ENCODE measurements around the gene DOCK3. TPM values are rescaled to one million over a fixed set of nuclear protein-coding genes. Genes with fewer than 3 reads are reported as not detected.
"Not testable (repeated sequence)": the region's sequence is repeated elsewhere in the genome, so short reads cannot be mapped to it uniquely, and the experiment has no call there.

The DOCK3 gene
- total RNA-seq, 1 donor from 2014 or later = 0.29 TPM

GRCh38 chr3:51353131-51353530 is 678.4 kb downstream of the DOCK3 start:
- no peak for DNase-seq (ENCODE audit: extremely low read depth, low read depth, low spot score)

- no peak for DNase-seq (ENCODE audit: extremely low read depth, low read depth, low spot score)
Measured at GRCh38 chr3:51353691-51354090, 679.0 kb downstream of the DOCK3 start.

GRCh38 chr3:51354172-51354571 is 679.4 kb downstream of the DOCK3 start:
- DNase-seq (ENCODE audit: extremely low read depth, low read depth, low spot score) = no peak

DNA sequence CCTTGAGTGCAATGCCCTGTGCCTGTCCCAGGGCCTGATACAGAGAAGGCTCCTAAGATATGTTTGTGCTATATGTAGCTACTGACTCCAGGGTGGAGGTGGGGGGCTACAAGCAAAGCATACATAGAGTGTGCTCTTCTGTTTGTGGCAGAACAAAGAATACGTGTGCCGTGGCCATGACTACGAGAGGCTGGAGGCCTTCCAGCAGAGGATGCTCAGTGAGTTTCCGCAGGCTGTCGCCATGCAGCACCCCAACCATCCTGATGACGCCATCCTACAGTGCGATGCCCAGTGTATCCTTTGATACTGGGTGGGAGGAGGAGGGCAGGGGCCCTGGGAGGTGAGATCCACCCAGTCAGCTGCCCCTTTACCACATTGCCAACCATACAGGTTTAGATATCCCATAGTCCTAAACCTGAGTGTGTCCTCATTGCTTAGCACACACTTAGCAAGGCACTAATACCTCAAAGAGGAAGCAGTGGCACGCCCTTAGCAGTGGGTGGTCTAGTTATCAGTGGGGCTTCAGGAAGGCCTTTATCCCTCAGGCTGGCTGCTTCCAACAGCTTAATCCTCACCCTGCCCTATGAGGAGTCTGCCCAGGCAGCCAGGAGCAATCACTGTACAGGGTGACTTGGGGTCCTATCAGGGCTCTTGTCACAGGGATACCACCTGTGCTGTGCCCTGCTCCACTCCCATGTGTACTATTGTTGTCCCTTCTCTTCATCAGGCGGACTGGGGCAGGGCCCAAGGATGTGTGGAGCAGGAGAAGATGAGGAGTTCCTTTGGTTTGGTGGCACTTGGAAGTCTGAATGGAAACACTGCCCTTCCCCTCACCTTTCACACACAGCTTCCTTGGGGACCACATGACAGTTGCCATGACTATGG is 680.2 kb downstream of the DOCK3 start:
- no peak for DNase-seq (ENCODE audit: extremely low read depth, low read depth, low spot score)

GRCh38 chr3:51355891-51356578 is 681.3 kb downstream of the DOCK3 start:
- no peak for DNase-seq (ENCODE audit: extremely low read depth, low read depth, low spot score)

DNA sequence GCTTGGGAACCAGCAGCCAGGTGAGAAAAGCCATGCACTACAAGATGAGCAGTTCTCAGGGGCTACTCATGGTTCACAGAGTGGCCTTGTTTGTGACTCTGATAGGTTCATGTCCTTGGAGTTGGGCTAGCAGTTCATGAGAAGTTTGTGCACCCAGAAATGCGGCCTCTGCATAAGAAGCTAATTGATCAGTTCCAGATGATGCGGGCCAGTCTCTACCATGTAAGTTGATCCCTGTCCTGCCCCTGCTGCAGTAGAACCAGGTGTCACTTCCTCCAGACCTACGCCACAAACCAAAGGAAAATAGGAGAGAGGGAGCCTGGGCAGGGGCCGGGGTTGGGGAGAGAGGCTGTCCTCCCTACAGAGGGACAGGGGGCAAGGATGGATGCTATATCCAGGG is 683.1 kb downstream of the DOCK3 start:
- no peak for DNase-seq (ENCODE audit: extremely low read depth, low read depth, low spot score)

DNA sequence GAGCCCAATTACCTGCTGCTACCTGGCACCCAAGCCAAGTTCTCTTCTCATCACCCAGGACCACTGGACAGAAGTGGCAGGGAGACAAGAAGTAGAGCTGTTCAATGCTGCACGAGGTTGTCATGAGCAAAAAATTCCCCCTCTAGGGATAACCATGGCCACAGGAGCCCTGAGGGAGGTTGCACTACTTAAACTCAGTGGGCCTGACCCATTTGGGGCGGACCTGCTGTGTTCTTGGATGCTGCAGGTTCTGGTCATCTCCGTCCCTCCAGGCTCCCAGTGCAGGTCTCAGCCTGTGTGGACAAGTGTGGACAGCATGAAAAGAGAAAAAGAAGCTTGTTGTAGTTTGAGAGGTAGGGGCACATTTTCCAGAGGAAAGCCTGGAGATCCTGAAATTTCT is 684.3 kb downstream of the DOCK3 start:
- DNase-seq (ENCODE audit: extremely low read depth, low read depth, low spot score) = no peak

- no peak for DNase-seq (ENCODE audit: extremely low read depth, low read depth, low spot score)
Measured at GRCh38 chr3:51360806-51361205, 686.1 kb downstream of the DOCK3 start.

DNA sequence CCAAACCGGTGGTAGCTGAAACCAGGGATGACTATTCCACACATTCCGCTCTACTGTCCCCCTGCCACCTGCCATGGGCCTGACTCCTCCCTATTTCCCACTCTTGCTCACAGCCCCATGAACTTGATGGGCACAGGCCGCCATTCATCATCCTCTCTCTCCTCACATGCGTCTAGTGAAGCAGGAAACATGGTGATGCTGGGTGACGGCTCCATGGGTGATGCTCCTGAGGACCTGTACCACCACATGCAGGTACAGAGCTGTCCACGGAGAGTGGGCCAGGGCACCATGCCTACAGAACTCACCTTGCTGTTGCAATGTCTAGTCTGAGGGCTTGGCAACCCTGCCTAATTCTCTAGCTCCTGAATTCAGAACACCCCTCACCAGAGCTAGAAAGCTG is 687.0 kb downstream of the DOCK3 start:
- no peak for DNase-seq (ENCODE audit: extremely low read depth, low read depth, low spot score)

DNA sequence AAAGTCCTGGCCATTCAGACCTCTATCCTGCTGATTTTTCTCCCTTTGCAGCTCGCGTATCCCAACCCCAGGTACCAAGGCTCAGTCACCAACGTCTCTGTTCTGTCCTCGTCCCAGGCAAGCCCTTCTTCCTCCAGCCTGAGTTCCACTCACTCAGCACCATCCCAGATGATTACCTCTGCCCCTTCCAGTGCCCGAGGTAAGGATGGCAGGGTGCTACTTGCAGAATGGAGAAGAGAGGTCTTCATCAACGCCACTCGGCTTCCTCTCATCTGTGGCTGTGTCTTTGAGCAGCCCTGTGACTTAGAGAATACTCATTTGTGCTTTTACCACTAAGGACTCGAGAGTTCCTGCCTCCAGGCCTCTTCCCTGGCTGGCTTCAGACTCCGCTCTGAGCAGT is 687.7 kb downstream of the DOCK3 start:
- no peak for DNase-seq (ENCODE audit: extremely low read depth, low read depth, low spot score)

GRCh38 chr3:51368276-51368675 is 693.5 kb downstream of the DOCK3 start:
- not testable (repeated sequence) for DNase-seq (ENCODE audit: extremely low read depth, low read depth, low spot score)

DNA sequence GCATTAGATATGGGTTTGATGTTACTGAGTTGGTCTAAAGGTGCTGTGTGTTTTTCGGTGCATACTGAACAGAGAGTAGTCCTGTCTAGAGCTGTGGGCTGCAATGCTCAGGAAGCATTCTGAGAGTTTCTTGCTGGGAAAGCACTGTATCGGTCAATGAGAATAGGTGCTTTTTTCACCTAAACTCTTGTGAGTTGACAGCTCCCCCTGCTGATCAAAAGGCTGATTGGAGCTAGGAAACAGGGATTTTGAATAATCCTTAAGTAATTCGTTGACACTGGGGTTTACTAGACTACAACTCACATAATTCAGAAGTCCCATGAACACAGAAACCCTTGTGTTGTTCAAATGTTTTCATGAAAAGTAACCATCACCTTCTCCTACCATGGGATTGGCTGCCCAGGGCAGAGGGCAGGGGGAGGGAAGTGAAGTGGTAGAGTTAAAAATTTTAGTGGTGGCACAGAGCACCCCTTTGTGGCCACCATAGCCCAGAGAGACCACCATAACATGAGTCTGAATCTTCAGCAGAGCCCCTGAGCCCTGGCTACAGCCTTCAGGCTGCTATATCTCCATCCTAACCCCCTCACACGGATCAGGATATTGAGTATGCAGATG is 697.3 kb downstream of the DOCK3 start:
- peak; percentile 73 for DNase-seq (ENCODE audit: extremely low read depth, low read depth, low spot score)

DNA sequence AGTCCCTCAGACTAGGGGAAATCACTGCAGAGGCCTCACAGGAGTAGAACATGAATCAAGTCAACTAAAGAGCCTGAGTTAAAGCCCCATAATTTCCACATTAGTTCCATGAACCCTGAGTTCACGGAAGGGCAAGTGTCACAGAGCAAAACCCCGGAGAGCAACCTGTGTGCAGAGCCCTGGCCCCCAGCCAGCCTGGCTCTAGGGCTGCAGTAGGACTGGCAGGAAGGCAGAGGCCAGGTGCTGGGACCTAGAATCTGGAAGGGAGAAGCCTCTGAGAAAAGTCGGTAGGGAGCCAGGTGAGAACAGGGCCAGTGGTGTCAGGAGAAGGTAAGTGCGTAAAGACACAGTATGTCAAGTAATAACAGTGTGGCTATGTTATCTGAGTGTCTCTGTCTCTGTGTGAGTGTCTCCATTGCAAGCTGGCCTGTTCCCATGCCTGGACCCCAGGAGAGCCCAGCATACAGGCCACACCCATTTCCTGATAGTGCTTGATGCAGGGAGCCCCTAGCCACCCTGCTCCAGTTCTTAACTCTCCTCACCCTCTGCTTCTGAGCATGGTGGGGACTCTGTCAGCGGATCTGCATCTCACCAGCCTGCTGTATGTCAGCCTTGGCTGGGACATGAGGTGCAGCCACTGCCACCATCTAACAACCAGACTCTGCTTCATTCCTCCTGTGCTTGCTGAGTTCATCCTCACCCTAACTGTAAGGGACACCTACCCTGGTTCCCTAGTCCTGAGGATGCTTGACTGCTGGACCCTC is 699.1 kb downstream of the DOCK3 start:
- DNase-seq (ENCODE audit: extremely low read depth, low read depth, low spot score) = no peak

GRCh38 chr3:51374456-51374855 is 699.7 kb downstream of the DOCK3 start:
- DNase-seq (ENCODE audit: extremely low read depth, low read depth, low spot score) = no peak

GRCh38 chr3:51375136-51375535 is 700.4 kb downstream of the DOCK3 start:
- DNase-seq (ENCODE audit: extremely low read depth, low read depth, low spot score) = no peak

DNA sequence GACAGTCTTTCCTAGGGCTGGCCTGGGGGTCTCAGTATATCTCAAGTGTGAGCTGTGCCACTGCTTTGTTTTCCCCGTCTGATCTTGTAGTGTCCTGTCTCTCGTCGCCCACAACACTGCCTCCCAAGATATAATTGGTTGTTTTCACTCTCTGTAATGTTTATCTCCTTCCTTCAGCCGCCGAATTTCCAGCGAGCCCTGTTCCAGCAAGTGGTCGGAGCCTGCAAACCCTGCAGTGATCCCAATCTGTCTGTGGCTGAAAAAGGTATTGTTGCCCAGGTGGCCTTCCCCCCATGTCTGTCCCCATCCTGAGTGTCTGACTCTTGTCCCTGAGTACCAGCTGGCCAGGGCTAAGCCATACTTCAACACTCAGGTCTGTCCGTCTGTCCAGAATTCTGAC is 700.8 kb downstream of the DOCK3 start:
- no peak for DNase-seq (ENCODE audit: extremely low read depth, low read depth, low spot score)

DNA sequence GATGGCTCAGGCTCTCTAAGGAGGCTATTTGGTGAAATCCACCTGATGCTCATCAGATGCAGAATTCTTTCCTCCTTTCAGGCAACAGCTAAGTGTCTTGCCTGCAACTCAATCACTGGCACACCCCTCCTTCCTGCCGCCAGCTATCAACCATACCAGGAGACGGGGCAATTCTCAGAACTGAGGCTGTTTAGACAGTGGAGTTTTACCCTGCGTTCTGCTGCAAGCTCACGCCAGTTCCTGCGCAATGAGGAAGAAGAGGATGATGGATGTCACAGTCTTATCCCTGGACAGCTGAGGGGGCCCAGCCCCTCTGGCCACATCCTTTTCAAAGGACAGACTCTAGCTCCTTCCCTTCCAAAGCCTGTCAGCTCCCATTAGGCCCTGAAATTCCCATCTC is 703.3 kb downstream of the DOCK3 start:
- DNase-seq (ENCODE audit: extremely low read depth, low read depth, low spot score) = no peak

DNA sequence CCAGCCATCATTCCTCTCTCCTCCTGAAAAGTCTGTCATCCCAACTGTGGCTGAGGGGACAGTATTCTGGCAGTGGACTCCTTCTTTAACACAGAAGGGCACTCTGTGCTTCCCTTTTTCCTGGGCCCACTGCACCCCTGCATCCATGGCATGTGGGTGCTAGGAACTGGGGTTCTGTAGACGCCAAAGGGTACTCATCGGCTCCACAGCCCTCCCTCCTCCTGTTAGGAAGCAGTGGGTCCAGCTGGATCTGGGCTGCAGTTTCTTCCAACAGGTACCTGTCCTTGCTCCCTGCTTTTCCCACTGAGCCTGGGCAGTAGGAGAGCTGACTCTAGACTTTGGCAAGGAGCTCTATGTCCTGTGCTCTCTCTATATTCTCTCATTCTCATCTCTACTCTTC is 704.0 kb downstream of the DOCK3 start:
- DNase-seq (ENCODE audit: extremely low read depth, low read depth, low spot score) = no peak

DNA sequence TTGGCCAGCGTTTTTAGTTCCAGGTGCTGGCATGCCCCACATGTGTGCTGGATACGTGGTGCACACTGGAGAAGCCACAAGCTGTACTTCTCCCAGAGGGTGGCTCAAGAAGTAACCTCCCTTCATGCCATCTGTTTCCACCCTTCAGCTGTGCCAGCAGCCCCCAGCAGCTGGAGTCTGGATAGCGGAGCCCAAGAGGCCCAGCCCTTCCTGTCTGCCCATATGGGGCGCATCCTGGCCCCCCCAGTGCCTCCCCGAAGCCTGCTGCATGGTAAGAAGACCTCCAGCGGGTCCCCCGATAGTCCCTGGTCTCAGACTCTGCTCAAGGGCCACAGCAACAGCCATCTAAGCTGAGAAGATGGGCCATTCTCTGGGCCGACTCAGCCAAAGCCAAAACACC is 704.6 kb downstream of the DOCK3 start:
- no peak for DNase-seq (ENCODE audit: extremely low read depth, low read depth, low spot score)

DNA sequence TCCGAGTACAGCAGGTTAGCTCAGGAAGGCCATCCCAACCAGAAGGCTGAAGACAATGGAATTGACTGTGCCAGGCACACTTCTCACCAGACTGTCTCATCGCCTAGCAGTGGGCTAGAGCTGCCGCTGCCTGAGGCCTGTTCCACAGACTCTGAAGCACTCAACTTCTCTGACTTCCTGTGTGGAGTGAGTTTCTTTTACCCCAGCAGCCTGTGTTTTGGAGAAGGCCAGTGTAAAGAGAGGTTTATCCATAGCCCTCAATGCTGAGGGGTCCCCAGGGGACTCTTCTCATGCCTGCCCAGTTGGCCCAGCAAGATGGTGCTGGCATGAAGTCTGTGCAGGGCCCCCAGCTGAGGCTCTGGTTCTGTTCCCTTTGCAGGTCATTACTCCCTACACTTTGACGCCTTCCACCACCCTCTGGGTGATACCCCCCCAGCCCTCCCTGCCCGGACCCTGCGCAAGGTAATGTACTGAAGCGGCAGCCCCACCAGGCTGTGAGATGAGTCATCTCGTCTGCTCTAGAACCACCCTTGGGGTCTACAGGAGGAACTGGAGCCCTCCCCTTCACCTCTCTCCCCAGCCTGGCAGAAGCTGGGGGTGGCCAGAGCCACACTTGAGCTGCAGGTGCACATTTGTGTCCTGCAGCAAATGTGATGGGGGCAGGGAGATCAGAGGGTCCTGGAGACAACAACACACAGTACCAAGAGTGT is 705.2 kb downstream of the DOCK3 start:
- no peak for DNase-seq (ENCODE audit: extremely low read depth, low read depth, low spot score)

Data from glomerular endothelial cell (primary cell).